KBM-7 (cell line): ENCODE measurements around the gene PPP1R11.

Source experiments
- DNase-seq: peaks from one replicate; pipeline ENCODE4 v3.0.0-alpha.2; 2015
- in situ Hi-C: fragments of 300-500 bp; cut with MboI; formaldehyde crosslinking; loops from 2 replicates; pipeline ENCODE4 v1.14.3; 2020; ENCODE audit warnings: low sequenced_read_pairs, low pct_unique_long_range_greater_than_20kb, mixed read lengths

Gene PPP1R11

GRCh38 chr6:30091577-30092381 is 24.8 kb downstream of the PPP1R11 start:
- no peak for DNase-seq
- in situ Hi-C loops: no loop called here

- DNase-seq: no peak
These were observed 26.0 kb downstream of the PPP1R11 start for GRCh38 chr6:30092852-30093543.

GRCh38 chr6:30093951-30094661 is 27.1 kb downstream of the PPP1R11 start:
- in situ Hi-C loops: no loop called here
- no peak for DNase-seq

More at GRCh38 chr6:30092852-30093543, 26.0 kb downstream of the PPP1R11 start:
- in situ Hi-C loops: no loop called here

GRCh38 chr6:30096829-30097228 is 29.8 kb downstream of the PPP1R11 start:
- in situ Hi-C loops: no loop called here
- DNase-seq: no peak

- in situ Hi-C loops: no loop called here
- peak; percentile 21 for DNase-seq
These were observed 31.1 kb downstream of the PPP1R11 start for GRCh38 chr6:30097902-30098768.

GRCh38 chr6:30100154-30100553 is 33.2 kb downstream of the PPP1R11 start:
- DNase-seq: no peak
- in situ Hi-C loops: no loop called here

GRCh38 chr6:30100585-30101443 is 33.8 kb downstream of the PPP1R11 start:
- in situ Hi-C loops: no loop called here

GRCh38 chr6:30101444-30102413 is 34.7 kb downstream of the PPP1R11 start:
- in situ Hi-C loops: no loop called here
- DNase-seq: peak; percentile 80

More at GRCh38 chr6:30100585-30101443, 33.8 kb downstream of the PPP1R11 start:
- DNase-seq: peak; percentile 54

GRCh38 chr6:30102414-30102969 is 35.5 kb downstream of the PPP1R11 start:
- in situ Hi-C loops: no loop called here
- no peak for DNase-seq

GRCh38 chr6:30102970-30103871 is 36.2 kb downstream of the PPP1R11 start:
- in situ Hi-C loops: no loop called here
- peak; percentile 90 for DNase-seq

GRCh38 chr6:30103872-30104179 is 36.8 kb downstream of the PPP1R11 start:
- no peak for DNase-seq
- in situ Hi-C loops: no loop called here

- in situ Hi-C loops: no loop called here
- DNase-seq: no peak
These were observed 37.7 kb downstream of the PPP1R11 start for GRCh38 chr6:30104661-30105060.

GRCh38 chr6:30111266-30111856 is 44.4 kb downstream of the PPP1R11 start:
- no peak for DNase-seq
- in situ Hi-C loops: no loop called here

GRCh38 chr6:30112402-30112994 is 45.5 kb downstream of the PPP1R11 start:
- in situ Hi-C loops: no loop called here
- no peak for DNase-seq

GRCh38 chr6:30113003-30113759 is 46.2 kb downstream of the PPP1R11 start, which contains the start of gene TRIM31:
Gene TRIM31 (minus strand): TSS chr6:30113090. CDS start chr6:30112805, 285 bp downstream.
- DNase-seq: no peak
- in situ Hi-C loops: no loop called here
